Aorta (tissue), 5 donors: ENCODE results near the gene OR11A1. TPM values are rescaled to one million over a fixed set of nuclear protein-coding genes. Genes with fewer than 3 reads are reported as not detected.
"Not testable (repeated sequence)": the region's sequence is repeated elsewhere in the genome, so short reads cannot be mapped to it uniquely, and the experiment has no call there.

ENCODE experiments used
- ATAC-seq: fragments of 200-7000 bp; cut with Tn5 transposase; one replicate; pipeline ENCODE4 v1.9.1; 2022; ENCODE audit warnings: moderate library complexity; ENCODE audit not compliant: low FRiP score
- DNase-seq, 2 donors: peaks; one replicate each; pipeline ENCODE4 v3.0.0-alpha.2; 2020
- H3K27ac ChIP-seq, 2 donors: one replicate each; pipeline ENCODE4 v1.5.1; 2013; ENCODE audit warnings: low read length in 2 of 2, mild to moderate bottlenecking in 2 of 2, moderate library complexity in 2 of 2, control low read depth in 1 of 2, inconsistent platforms in 1 of 2, low read depth in 1 of 2
- H3K27me3 ChIP-seq, 2 donors: one replicate each; pipeline ENCODE4 v1.6.1; 2013; ENCODE audit warnings: control low read depth in 1 of 2, low read length in 1 of 2, mild to moderate bottlenecking in 1 of 2, moderate library complexity in 1 of 2; ENCODE audit not compliant: insufficient read depth in 2 of 2, control insufficient read depth in 1 of 2
- H3K36me3 ChIP-seq, 2 donors: one replicate each; pipeline ENCODE4 v1.6.1; 2013; ENCODE audit warnings: control low read depth in 1 of 2, low read length in 1 of 2, mild to moderate bottlenecking in 1 of 2; ENCODE audit not compliant: insufficient read depth in 2 of 2, control insufficient read depth in 1 of 2
- H3K4me1 ChIP-seq, 2 donors: one replicate each; pipeline ENCODE4 v1.6.1; 2013; ENCODE audit warnings: low read length in 2 of 2, control low read depth in 1 of 2, mild to moderate bottlenecking in 1 of 2, moderate library complexity in 1 of 2; ENCODE audit not compliant: insufficient read depth in 2 of 2, control insufficient read depth in 1 of 2
- H3K4me3 ChIP-seq, 2 donors: one replicate each; pipeline ENCODE4 v1.5.1; 2013; ENCODE audit warnings: low read length in 2 of 2, control low read depth in 1 of 2, mild to moderate bottlenecking in 1 of 2
- H3K9me3 ChIP-seq: one replicate; pipeline ENCODE4 v1.6.1; 2013; ENCODE audit warnings: mild to moderate bottlenecking, low read length; ENCODE audit not compliant: control insufficient read depth
- WGBS, 2 donors: extraction: QIAGEN DNeasy Blood & Tissue Kit; methylation state at CpG; one replicate each; pipeline ENCODE4 v1.1.7; 2013; 5-methylcytosine and 5-hydroxymethylcytosine counted together
- intact Hi-C, 2 donors: fragments of 100-400 bp; cut with DNase I; formaldehyde crosslinking; loops; one replicate each; pipeline versions ENCODE4 v1.14.2 to v1.15.0; 2022
- polyA plus RNA-seq, 2 donors: library from polyadenylated mRNA; stranded (reverse); fragments of 200-250 nt; gene quantifications; one replicate each; pipeline ENCODE4 v1.2.3, GENCODE V29; 2013
- total RNA-seq, 2 donors: library from RNA; stranded (reverse); fragmentation: NEBNext Ultra II Directional; extraction: Animal tissue kit (Norgen Biotek cat#: 25700); gene quantifications; one replicate each; pipeline ENCODE4 v1.2.1, GENCODE V29; 2021
- donor health status: healthy with polysubstance abuse.
- donor health status: Bipolar disorder and iron deficiency.
- donor health status: DM: no; HTN: no; CAD: no.
- donor health status: DM: no; HTN: no; CAD: no.
- donor health status: DM: yes; HTN: yes; CAD: no.

OR11A1 gene
- total and polyA plus RNA-seq, 4 donors, result not detected

DNA sequence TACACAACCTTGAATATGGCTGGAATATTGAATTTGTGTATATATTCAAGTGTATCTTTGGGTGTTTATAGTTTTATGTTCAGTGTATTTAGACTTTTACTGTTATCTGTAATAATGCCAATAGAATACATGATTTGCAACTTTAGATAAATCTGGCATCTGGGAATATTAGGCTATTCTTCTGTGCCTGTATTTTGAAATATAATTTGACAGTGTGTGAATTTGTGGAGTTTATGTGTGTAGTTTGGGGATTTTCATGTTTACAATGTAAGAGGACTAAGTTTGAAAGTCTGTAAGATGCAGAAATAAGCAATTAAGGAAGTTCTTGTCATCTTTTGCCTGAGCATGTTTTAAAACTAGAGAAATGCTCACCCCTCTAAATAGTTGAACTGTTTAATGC lies 17.9 kb downstream of the OR11A1 start, which contains the start of gene OR10C1:
OR10C1 (plus strand) TSS at position 301 of the 400 bp plus-strand sequence. CDS start 710 bp downstream, outside the sequence.
- Histone ChIP-seq H3K4me3 (no peak within 1 kb of the TSS), H3K4me1 (no peaks in the 10 kb centered on the region), H3K27ac (no peak within 1 kb of the TSS), H3K36me3 (no peaks in the 10 kb centered on the region), H3K9me3 (no peaks in the 10 kb centered on the region), H3K27me3 (no peaks in the 10 kb centered on the region)
- no peak for ATAC-seq
- DNase-seq, result no peak
- intact Hi-C loops, result no loop called here

DNA sequence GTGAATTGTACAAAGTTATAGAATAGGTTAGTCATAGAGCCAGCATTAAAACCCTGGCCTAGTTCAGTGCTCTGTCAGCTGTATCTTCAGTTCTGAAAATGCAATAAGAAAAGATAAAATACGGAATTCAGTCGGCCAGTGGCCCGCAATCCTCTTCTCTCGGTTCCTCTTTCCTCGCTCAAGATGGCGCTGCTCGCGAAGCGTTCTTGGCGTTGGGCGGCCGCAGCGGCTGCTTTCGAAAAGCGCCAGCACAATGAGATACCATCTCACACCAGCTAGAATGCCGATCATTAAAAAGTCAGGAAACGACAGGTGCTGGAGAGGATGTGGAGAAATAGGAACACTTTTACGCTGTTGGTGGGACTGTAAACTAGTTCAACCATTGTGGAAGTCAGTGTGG lies 20.1 kb downstream of the OR11A1 start:
- intact Hi-C loops, H3K27me3 ChIP-seq, H3K4me3 ChIP-seq, H3K9me3 ChIP-seq, DNase-seq, H3K4me1 ChIP-seq, ATAC-seq, H3K27ac ChIP-seq, H3K36me3 ChIP-seq: not testable (repeated sequence)
- 68 to 79% methylated on average over 18 of the region's 18 CpGs for WGBS, 2 donors

DNA sequence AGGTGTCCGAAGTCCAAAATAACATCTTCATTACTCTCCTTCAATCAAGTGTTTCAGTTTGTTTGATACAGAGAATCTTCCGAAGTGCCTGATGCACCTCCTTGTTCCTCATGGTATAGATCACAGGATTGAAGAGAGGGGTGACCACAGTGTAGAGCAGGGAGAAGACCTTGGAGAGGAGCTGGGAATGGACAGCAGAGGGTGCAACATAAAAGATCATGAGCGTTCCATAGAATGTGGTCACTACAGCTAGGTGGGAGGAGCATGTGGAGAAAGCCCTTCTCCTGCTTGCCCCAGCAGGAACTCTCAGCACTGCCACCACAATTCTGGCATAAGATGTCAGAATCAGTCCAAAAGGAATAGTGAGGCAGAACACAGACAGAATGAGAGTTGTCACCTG lies 30.2 kb downstream of the OR11A1 start:
- ATAC-seq (no peak), DNase-seq (no peak)
- H3K36me3 ChIP-seq, result no peaks in the 10 kb centered on the region
- 85 to 89% methylated on average over 3 of the region's 3 CpGs for WGBS, 2 donors
- no peaks in the 10 kb centered on the region for H3K27me3 ChIP-seq
- intact Hi-C loops, result no loop called here
- no peak overlapping the region for H3K27ac ChIP-seq
- H3K9me3 ChIP-seq, result no peaks in the 10 kb centered on the region
- H3K4me3 ChIP-seq, result no peak overlapping the region
- H3K4me1 ChIP-seq, result no peaks in the 10 kb centered on the region

DNA sequence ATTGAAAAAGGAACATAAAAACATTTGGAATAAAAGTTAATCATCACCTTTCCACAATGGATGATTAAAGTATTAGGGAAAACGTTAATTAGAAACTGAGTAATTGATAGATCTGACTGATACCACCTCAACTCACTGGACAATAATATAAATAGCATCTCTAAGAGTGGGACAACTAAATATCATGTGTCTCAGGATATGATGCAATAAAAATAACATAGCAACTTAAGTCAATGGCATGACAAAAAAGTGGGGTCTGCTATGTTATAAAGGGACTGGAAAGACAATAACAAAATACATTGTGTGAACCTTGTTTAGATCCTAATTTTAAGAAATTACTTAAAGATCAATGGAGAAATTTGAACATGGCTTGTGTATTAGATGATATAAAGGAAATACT lies 31.8 kb downstream of the OR11A1 start:
- no peaks in the 10 kb centered on the region for H3K9me3 ChIP-seq
- no peaks in the 10 kb centered on the region for H3K27me3 ChIP-seq
- H3K4me3 ChIP-seq, result no peak overlapping the region
- no peak for ATAC-seq
- no peaks in the 10 kb centered on the region for H3K4me1 ChIP-seq
- no peak overlapping the region for H3K27ac ChIP-seq
- intact Hi-C loops, result no loop called here
- no peaks in the 10 kb centered on the region for H3K36me3 ChIP-seq
- WGBS, 2 donors, result 34% methylated on average over 1 of the region's 1 CpG
- DNase-seq, result no peak

DNA sequence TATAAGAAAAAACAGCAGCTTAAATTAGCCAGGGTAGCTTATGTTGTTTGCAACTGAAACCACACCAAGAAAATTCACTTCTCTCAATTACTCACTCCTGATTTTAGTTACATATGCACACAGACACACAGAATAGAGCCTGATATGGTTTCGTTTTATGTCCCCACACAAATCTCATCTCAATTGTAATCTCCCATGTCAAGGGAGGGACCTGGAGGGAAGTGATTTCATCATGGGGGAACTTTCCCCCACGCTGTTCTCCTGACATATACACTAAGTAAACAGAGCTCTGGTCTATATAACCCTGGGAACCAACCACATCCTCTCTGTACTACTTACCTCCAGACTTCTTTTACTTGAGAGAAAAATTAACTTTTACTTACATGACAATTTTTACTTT lies 32.3 kb downstream of the OR11A1 start:
- H3K4me1 ChIP-seq, result no peaks in the 10 kb centered on the region
- H3K27me3 ChIP-seq, result no peaks in the 10 kb centered on the region
- no peak overlapping the region for H3K4me3 ChIP-seq
- intact Hi-C loops, result no loop called here
- no peaks in the 10 kb centered on the region for H3K36me3 ChIP-seq
- no peak for DNase-seq
- no peaks in the 10 kb centered on the region for H3K9me3 ChIP-seq
- H3K27ac ChIP-seq, result no peak overlapping the region
- 21 to 33% methylated on average over 2 of the region's 2 CpGs for WGBS, 2 donors
- no peak for ATAC-seq

DNA sequence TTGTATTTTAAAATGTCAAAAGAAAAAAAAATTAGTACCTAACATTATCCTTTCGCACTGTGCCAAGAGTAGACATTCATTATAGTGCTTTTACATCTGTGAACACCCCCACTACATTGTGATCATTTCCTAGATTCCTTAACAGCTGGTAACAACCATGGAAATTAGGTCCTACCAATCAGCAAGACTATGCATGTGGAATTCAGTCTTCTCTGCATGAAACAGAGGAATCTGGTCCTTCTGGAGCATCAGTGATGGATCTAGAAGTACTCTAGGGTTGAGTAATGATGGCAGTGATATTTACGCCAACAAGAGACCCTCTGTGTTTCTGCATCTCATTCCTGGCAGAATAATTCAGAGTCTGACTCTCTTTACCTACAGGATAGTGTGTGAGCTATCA lies 32.7 kb downstream of the OR11A1 start:
- intact Hi-C loops, result no loop called here
- ATAC-seq (no peak), DNase-seq (no peak)
- Histone ChIP-seq H3K9me3 (no peaks in the 10 kb centered on the region), H3K27me3 (no peaks in the 10 kb centered on the region), H3K4me1 (no peaks in the 10 kb centered on the region), H3K4me3 (no peak overlapping the region), H3K36me3 (no peaks in the 10 kb centered on the region), H3K27ac (no peak overlapping the region)
- 74 to 88% methylated on average over 2 of the region's 2 CpGs for WGBS, 2 donors

DNA sequence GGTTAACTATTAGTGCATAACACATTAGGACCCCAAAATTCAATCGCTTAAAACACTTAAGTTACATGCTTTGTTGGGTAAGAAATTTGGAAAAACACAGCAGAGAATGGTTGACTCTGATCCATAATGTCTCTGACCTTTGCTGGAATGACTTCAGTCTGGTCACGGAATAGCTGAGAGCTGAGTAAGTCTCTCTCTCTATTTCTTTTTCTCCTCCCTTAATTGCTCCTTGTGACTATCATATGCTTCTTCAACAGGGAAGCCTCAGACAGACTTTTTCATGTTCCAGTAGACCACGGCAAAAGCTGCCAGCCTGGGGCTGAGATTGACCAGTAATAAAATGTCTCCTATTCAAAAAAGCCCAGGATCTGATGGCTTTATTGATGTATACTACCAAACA lies 37.4 kb downstream of the OR11A1 start:
- ATAC-seq, result no peak

DNA sequence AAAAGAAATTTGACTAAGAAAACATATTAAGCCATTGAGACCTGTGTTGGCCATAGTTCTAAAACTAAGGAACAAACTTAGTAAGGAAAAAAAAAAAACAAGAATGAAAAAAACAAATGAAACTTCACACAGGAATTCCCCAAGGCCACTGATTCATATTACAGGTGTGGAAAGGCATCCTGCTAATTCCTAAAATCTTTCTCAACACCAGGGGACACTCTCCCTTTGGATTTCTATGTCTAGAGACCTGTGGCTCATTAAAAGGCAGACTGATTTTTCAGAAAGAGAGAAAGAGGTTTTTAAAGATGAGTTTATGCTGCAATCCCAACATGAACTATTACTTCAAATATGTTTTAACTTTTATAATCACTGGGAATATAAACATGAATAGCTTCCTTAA lies 42.3 kb downstream of the OR11A1 start, which contains the start of gene OR12D1:
OR12D1 (plus strand) TSS at position 341 of the 400 bp plus-strand sequence.
- DNase-seq, result no peak
- no peaks in the 10 kb centered on the region for H3K9me3 ChIP-seq
- no peak for ATAC-seq
- H3K36me3 ChIP-seq, result no peaks in the 10 kb centered on the region
- intact Hi-C loops, result no loop called here
- H3K27ac ChIP-seq, result no peak within 1 kb of the TSS
- H3K4me1 ChIP-seq, result no peaks in the 10 kb centered on the region
- H3K27me3 ChIP-seq, result no peaks in the 10 kb centered on the region
- no peak within 1 kb of the TSS for H3K4me3 ChIP-seq

More for the DNA sequence above, 37.4 kb downstream of the OR11A1 start:
- Histone ChIP-seq H3K27ac (no peak overlapping the region), H3K4me3 (no peak overlapping the region), H3K9me3 (no peaks in the 10 kb centered on the region), H3K36me3 (no peaks in the 10 kb centered on the region), H3K27me3 (no peaks in the 10 kb centered on the region), H3K4me1 (no peaks in the 10 kb centered on the region)
- 49 to 58% methylated on average over 3 of the region's 3 CpGs for WGBS, 2 donors
- no peak for DNase-seq
- intact Hi-C loops, result no loop called here

DNA sequence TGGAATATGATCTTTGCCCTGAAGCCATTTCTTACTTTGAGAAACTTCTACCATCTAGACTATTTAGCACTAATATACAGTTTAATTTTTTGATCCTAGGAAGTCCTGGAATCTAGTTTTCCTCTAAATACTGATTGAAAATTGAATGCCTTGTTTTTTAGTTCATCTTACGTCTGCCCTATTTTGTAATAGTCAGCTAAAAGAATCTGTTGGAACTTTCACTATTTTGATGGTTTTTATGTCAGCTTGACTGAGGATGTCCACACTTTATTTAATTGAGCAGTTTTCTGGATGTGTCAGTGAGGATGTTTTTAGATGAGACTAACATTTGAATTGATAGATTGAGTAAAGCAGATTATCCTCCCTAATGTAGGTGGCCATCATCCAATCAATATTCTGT lies 53.1 kb downstream of the OR11A1 start:
- no peak for ATAC-seq
- H3K27ac ChIP-seq, result no peak overlapping the region
- H3K4me3 ChIP-seq, result no peak overlapping the region
- WGBS, 2 donors, result 86 to 98% methylated on average over 1 of the region's 1 CpG
- no peak for DNase-seq
- H3K36me3 ChIP-seq, result no peaks in the 10 kb centered on the region
- H3K9me3 ChIP-seq, result no peaks in the 10 kb centered on the region
- no peaks in the 10 kb centered on the region for H3K27me3 ChIP-seq
- no peaks in the 10 kb centered on the region for H3K4me1 ChIP-seq
- intact Hi-C loops, result no loop called here
